SU-DHL-6 (cell line): ENCODE measurements around the gene ANKS1B.

Experiments used
- CTCF ChIP-seq: fragments of 200-600 bp; sonication (generic); IDR thresholded peaks from one replicate; pipeline ENCODE4 v1.5.1; 2017; ENCODE audit warnings: antibody characterized with exemption, mild to moderate bottlenecking, low read length, moderate library complexity; ENCODE audit not compliant: insufficient read depth, poor library complexity, severe bottlenecking
- EZH2phosphoT487 ChIP-seq: fragments of 200-600 bp; sonication (generic), shearing (Covaris generic); conservative IDR thresholded peaks from 2 replicates; pipeline ENCODE4 v1.6.1; 2018; ENCODE audit warnings: mild to moderate bottlenecking, antibody characterized with exemption, low read length, moderate library complexity, mixed read lengths

GRCh38 chr12:98808243-98808875 lies 1176.4 kb downstream of the ANKS1B start:
- no peak for TF ChIP-seq CTCF
- TF ChIP-seq EZH2phosphoT487 = no peak
